Measurements from ENCODE around the gene DAZL.
A peak's percentile ranks its signal among the peaks of the same experiment; 100 is the strongest.

Gene DAZL

GRCh38 chr3:16589867-16590624 is 15.2 kb downstream of the DAZL start:
- DNase-seq = no peak

GRCh38 chr3:16589120-16589519 is 16.1 kb downstream of the DAZL start:
- no peak for DNase-seq

GRCh38 chr3:16587681-16588060 is 17.6 kb downstream of the DAZL start:
- DNase-seq = no peak

GRCh38 chr3:16587047-16587680 is 18.1 kb downstream of the DAZL start:
- no peak for DNase-seq

- DNase-seq = no peak
Measured at GRCh38 chr3:16584880-16585279, 20.3 kb downstream of the DAZL start.

- no peak for DNase-seq
Measured at GRCh38 chr3:16583551-16583950, 21.7 kb downstream of the DAZL start.

GRCh38 chr3:16570113-16570512 is 35.1 kb downstream of the DAZL start:
- no peak for DNase-seq

- DNase-seq = no peak
Measured at GRCh38 chr3:16568532-16568931, 36.7 kb downstream of the DAZL start.

- no peak for DNase-seq
Measured at GRCh38 chr3:16568115-16568514, 37.1 kb downstream of the DAZL start.

GRCh38 chr3:16559653-16560365 is 45.4 kb downstream of the DAZL start:
- DNase-seq = peak in 1 of 2 donors; percentile 47

GRCh38 chr3:16554126-16554525 is 51.1 kb downstream of the DAZL start:
- no peak for DNase-seq

GRCh38 chr3:16552757-16553156 is 52.5 kb downstream of the DAZL start:
- no peak for DNase-seq

- DNase-seq = no peak
Measured at GRCh38 chr3:16551342-16551976, 53.8 kb downstream of the DAZL start.

GRCh38 chr3:16550676-16551341 is 54.4 kb downstream of the DAZL start:
- peak; percentile 91 to 92 for DNase-seq

- no peak for DNase-seq
Measured at GRCh38 chr3:16550305-16550675, 54.9 kb downstream of the DAZL start.

- no peak for DNase-seq
Measured at GRCh38 chr3:16548721-16549120, 56.5 kb downstream of the DAZL start.

GRCh38 chr3:16547561-16548357 is 57.5 kb downstream of the DAZL start:
- DNase-seq = peak in 1 of 2 donors; percentile 43

- peak; percentile 40 to 60 for DNase-seq
Measured at GRCh38 chr3:16546186-16547010, 58.8 kb downstream of the DAZL start.

GRCh38 chr3:16545413-16546185 is 59.6 kb downstream of the DAZL start:
- DNase-seq = no peak

GRCh38 chr3:16543242-16543864 is 61.9 kb downstream of the DAZL start:
- DNase-seq = peak in 1 of 2 donors; percentile 26
